CD14-positive monocyte (primary cell): ENCODE measurements around the gene PHLDB2. TPM values are rescaled to one million over a fixed set of nuclear protein-coding genes. Genes with fewer than 3 reads are reported as not detected.

ENCODE experiments used
- DNase-seq, 3 donors: peaks; one replicate each; pipeline ENCODE4 v3.0.0-alpha.2; 2011 to 2022
- H2AFZ ChIP-seq: 2 replicates; pipeline ENCODE4 v1.6.0; 2012; ENCODE audit warnings: mild to moderate bottlenecking, low read depth, low read length, inconsistent platforms; ENCODE audit not compliant: insufficient read depth, poor library complexity, severe bottlenecking
- H3K27ac ChIP-seq, 2 donors: 1 replicate in 1 of 2; 2 replicates in 1 of 2; pipeline ENCODE4 v1.5.1; 2012 to 2013; ENCODE audit warnings: low read length in 2 of 2, control low read depth in 1 of 2, inconsistent platforms in 1 of 2, low read depth in 1 of 2, mild to moderate bottlenecking in 1 of 2
- H3K27me3 ChIP-seq, 2 donors: one replicate each; pipeline versions ENCODE4 v1.6.0 to v1.6.1; 2011 to 2013; ENCODE audit warnings: low read length in 2 of 2; ENCODE audit not compliant: control insufficient read depth in 2 of 2, insufficient read depth in 2 of 2
- H3K36me3 ChIP-seq, 2 donors: replicated peaks in 1 of 2; 1 replicate in 1 of 2; 2 replicates in 1 of 2; pipeline versions ENCODE4 v1.5.1 to v1.6.1; 2012 to 2013; ENCODE audit warnings: low read length in 2 of 2, control low read depth in 1 of 2, inconsistent platforms in 1 of 2, mild to moderate bottlenecking in 1 of 2; ENCODE audit not compliant: insufficient read depth in 2 of 2, control insufficient read depth in 1 of 2
- H3K4me1 ChIP-seq, 2 donors: 1 replicate in 1 of 2; 2 replicates in 1 of 2; pipeline versions ENCODE4 v1.5.1 to v1.6.1; 2012 to 2013; ENCODE audit warnings: low read length in 2 of 2, control low read depth in 1 of 2, inconsistent platforms in 1 of 2, mild to moderate bottlenecking in 1 of 2, moderate library complexity in 1 of 2; ENCODE audit not compliant: insufficient read depth in 2 of 2, control insufficient read depth in 1 of 2
- H3K4me2 ChIP-seq: replicated peaks from 2 replicates; pipeline ENCODE3; 2012; ENCODE audit warnings: low read length, moderate library complexity, mild to moderate bottlenecking; ENCODE audit not compliant: poor library complexity, severe bottlenecking; ENCODE audit errors: extremely low read depth
- H3K4me3 ChIP-seq, 3 experiments: fragments of 200-600 bp in 1 of 3; sonication (generic) in 1 of 3; replicated peaks in 1 of 3; 1 replicate in 2 of 3; 2 replicates in 1 of 3; pipeline ENCODE4 v1.5.1; 2011 to 2013; ENCODE audit warnings: low read length in 3 of 3, mild to moderate bottlenecking in 3 of 3, control low read depth in 2 of 3, low read depth in 2 of 3, inconsistent platforms in 1 of 3, moderate library complexity in 1 of 3
- H3K79me2 ChIP-seq: 2 replicates; pipeline ENCODE4 v1.6.0; 2012; ENCODE audit warnings: mild to moderate bottlenecking, control low read depth, inconsistent platforms, low read length, moderate library complexity; ENCODE audit not compliant: insufficient read depth
- H3K9ac ChIP-seq: 2 replicates; pipeline ENCODE4 v1.6.0; 2017; ENCODE audit warnings: low read length, mild to moderate bottlenecking; ENCODE audit not compliant: insufficient read depth, poor library complexity, severe bottlenecking
- H3K9me3 ChIP-seq, 2 donors: replicated peaks in 1 of 2; 1 replicate in 1 of 2; 2 replicates in 1 of 2; pipeline versions ENCODE4 v1.5.1 to v1.6.1; 2012 to 2013; ENCODE audit warnings: low read length in 2 of 2, control low read depth in 1 of 2; ENCODE audit not compliant: control insufficient read depth in 1 of 2, insufficient read depth in 1 of 2
- H4K20me1 ChIP-seq: 2 replicates; pipeline ENCODE4 v1.6.0; 2012; ENCODE audit warnings: mild to moderate bottlenecking, low read length, control low read depth, moderate library complexity; ENCODE audit not compliant: insufficient read depth
- H3K27ac Mint-ChIP-seq, 7 donors: one replicate each; pipeline ENCODE4 v1.8.0; 2020; ENCODE audit warnings: mild to moderate bottlenecking in 7 of 7, mixed read lengths in 7 of 7, moderate library complexity in 6 of 7, inconsistent platforms in 2 of 7
- H3K27me3 Mint-ChIP-seq, 3 donors: one replicate each; pipeline ENCODE4 v1.8.0; 2021 to 2022; ENCODE audit warnings: low read depth in 3 of 3, mild to moderate bottlenecking in 3 of 3, mixed read lengths in 3 of 3, moderate library complexity in 3 of 3, inconsistent platforms in 1 of 3
- H3K36me3 Mint-ChIP-seq, 2 donors: one replicate each; pipeline ENCODE4 v1.8.0; 2020; ENCODE audit warnings: mixed read lengths in 2 of 2, inconsistent platforms in 1 of 2, mild to moderate bottlenecking in 1 of 2
- H3K4me1 Mint-ChIP-seq: one replicate; pipeline ENCODE4 v1.8.0; 2020; ENCODE audit warnings: mild to moderate bottlenecking, mixed read lengths
- H3K4me3 Mint-ChIP-seq, 2 donors: one replicate each; pipeline ENCODE4 v1.8.0; 2020; ENCODE audit warnings: mild to moderate bottlenecking in 2 of 2, mixed read lengths in 2 of 2, moderate library complexity in 1 of 2
- H3K9me3 Mint-ChIP-seq, 7 donors: one replicate each; pipeline ENCODE4 v1.8.0; 2020 to 2022; ENCODE audit warnings: mixed read lengths in 7 of 7, mild to moderate bottlenecking in 6 of 7, moderate library complexity in 6 of 7, inconsistent platforms in 2 of 7
- WGBS: methylation state at CpG from one replicate; pipeline ENCODE4 v1.1.5; 2013; ENCODE audit warnings: missing lambda C conversion rate; ENCODE audit not compliant: insufficient coverage; 5-methylcytosine and 5-hydroxymethylcytosine counted together
- intact Hi-C, 2 donors: fragments of 100-400 bp; cut with micrococcal nuclease; formaldehyde crosslinking; loops; one replicate each; pipeline versions ENCODE4 v1.15.0 to v1.15.1; 2023
- polyA plus RNA-seq, 3 donors: library from polyadenylated mRNA; depleted of rRNA in 1 of 3; unstranded in 2 of 3; stranded (reverse) in 1 of 3; fragments of 300-500 nt in 2 of 3; fragments of >200 nt in 1 of 3; fragmentation: Illumina TruSeq in 2 of 3; gene quantifications; 1 replicate in 2 of 3; 2 replicates in 1 of 3; pipeline ENCODE4 v1.2.3, GENCODE V29; 2012 to 2021
- TF ChIP-seq, protein P1 (sequence below): fragments of 200-600 bp; IDR thresholded peaks from one replicate; pipeline ENCODE4 v1.8.0; 2022; ENCODE audit warnings: antibody characterized with exemption, mild to moderate bottlenecking

The PHLDB2 gene
- polyA plus RNA-seq, 3 donors = 0.08 TPM; not detected in 2

DNA sequence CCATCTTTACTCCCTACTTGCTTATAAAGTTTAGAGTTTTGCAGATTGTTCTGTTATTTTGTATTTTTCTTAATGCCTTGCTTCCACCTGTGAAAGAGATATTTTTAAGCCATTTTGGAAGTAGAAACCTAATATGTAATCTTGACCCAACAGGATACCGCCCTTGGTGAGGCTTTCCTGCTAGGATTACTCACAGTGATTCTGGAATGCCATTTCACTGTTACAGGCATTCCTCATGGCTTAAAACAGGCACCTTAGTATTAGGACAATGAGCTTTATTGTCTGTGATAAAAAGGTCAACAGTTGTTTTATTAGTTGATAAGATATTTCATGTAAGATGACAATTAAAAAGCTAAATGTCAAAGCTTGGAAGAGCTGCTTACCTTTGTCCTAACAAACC is 58.2 kb downstream of the PHLDB2 start:
- H3K36me3 Mint-ChIP-seq = no peaks in the 10 kb centered on the region
- no peak overlapping the region for H3K4me3 Mint-ChIP-seq
- peaks cover 0 to under 1% (median 0%) of the 10 kb centered on the region in 7 donors for H3K9me3 Mint-ChIP-seq
- WGBS = 71% methylated on average over 1 of the region's 1 CpG
- Histone ChIP-seq H3K4me2 (no peak overlapping the region), H3K36me3 (no peaks in the 10 kb centered on the region), H3K9ac (no peak overlapping the region), H3K79me2 (no peaks in the 10 kb centered on the region), H3K27ac (no peak overlapping the region), H3K4me3 (no peak overlapping the region), H4K20me1 (no peaks in the 10 kb centered on the region), H3K4me1 (no peaks in the 10 kb centered on the region), H2AFZ (no peak overlapping the region), H3K9me3 (no peaks in the 10 kb centered on the region), H3K27me3 (no peaks in the 10 kb centered on the region)
- intact Hi-C loops = no loop called here
- no peak overlapping the region for H3K27ac Mint-ChIP-seq
- H3K27me3 Mint-ChIP-seq = peaks cover 0 to 8% (median under 1%) of the 10 kb centered on the region in 3 donors
- TF ChIP-seq, protein P1, sequence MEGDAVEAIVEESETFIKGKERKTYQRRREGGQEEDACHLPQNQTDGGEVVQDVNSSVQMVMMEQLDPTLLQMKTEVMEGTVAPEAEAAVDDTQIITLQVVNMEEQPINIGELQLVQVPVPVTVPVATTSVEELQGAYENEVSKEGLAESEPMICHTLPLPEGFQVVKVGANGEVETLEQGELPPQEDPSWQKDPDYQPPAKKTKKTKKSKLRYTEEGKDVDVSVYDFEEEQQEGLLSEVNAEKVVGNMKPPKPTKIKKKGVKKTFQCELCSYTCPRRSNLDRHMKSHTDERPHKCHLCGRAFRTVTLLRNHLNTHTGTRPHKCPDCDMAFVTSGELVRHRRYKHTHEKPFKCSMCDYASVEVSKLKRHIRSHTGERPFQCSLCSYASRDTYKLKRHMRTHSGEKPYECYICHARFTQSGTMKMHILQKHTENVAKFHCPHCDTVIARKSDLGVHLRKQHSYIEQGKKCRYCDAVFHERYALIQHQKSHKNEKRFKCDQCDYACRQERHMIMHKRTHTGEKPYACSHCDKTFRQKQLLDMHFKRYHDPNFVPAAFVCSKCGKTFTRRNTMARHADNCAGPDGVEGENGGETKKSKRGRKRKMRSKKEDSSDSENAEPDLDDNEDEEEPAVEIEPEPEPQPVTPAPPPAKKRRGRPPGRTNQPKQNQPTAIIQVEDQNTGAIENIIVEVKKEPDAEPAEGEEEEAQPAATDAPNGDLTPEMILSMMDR = no peak
- no peaks in the 10 kb centered on the region for H3K4me1 Mint-ChIP-seq
- DNase-seq = no peak

DNA sequence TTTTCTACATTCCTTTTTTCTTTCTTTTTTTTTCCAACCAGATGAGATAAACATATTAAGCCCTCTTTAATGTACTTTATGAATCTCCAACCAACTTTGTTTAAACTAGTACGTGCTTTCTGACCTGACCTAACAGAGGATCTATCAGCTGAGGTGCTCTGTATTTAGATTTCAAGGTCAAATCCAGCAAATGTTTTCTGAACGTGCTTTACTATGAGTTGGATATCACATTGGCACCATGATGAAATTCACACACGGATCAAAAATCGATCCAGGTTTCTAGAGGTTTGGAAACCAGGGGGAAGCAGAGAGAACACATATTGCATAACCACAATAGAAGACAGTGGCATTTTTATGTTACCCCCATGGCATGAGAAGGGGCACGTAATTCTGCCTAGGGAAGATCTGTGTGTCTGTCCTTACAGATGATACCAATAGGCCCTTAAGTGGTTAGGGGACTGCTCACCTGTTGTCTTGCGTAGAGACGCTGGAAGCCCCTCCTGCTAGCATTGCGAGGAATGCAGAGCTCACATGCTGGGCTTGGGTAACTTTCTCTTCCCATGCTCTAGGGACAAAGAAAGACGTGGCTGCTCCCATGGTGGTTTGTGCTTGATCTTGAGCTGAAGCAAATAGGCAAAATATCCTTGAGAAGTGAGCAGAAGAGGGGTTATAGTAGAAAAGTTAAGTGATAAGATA is 60.5 kb downstream of the PHLDB2 start:
- Histone ChIP-seq H4K20me1 (no peaks in the 10 kb centered on the region), H3K4me2 (no peak overlapping the region), H3K9ac (no peak overlapping the region), H3K79me2 (no peaks in the 10 kb centered on the region), H3K36me3 (no peaks in the 10 kb centered on the region), H3K27ac (no peak overlapping the region), H3K27me3 (no peaks in the 10 kb centered on the region), H3K4me1 (no peaks in the 10 kb centered on the region), H3K4me3 (no peak overlapping the region), H3K9me3 (no peaks in the 10 kb centered on the region), H2AFZ (no peak overlapping the region)
- Mint-ChIP-seq H3K9me3 (peaks cover 0 to 2% (median 0%) of the 10 kb centered on the region in 7 donors), H3K27me3 (peaks cover 0 to 2% (median 0%) of the 10 kb centered on the region in 3 donors), H3K4me1 (no peaks in the 10 kb centered on the region), H3K36me3 (no peaks in the 10 kb centered on the region), H3K27ac (no peak overlapping the region), H3K4me3 (no peak overlapping the region)
- TF ChIP-seq, protein P1 = no peak
- 75% methylated on average over 6 of the region's 9 CpGs for WGBS
- no peak for DNase-seq
- intact Hi-C loops = no loop called here
